NCI-H2227 treated with DMSO at 0.1 percent for 48 hours (cell line): ENCODE results near the gene TMEM63C.
A peak's percentile ranks its signal among the peaks of the same experiment; 100 is the strongest.

Experiments used
- DNase-seq: peaks from one replicate; lab custom pipeline; 2025; lab: John Stamatoyannopoulos, UW

TMEM63C gene

GRCh38 chr14:77181603-77182437, at the start of gene TMEM63C:
Gene TMEM63C, plus strand, starts transcription at chr14:77181798. Its CDS starts 37,016 bp downstream, at chr14:77218814.
- DNase-seq = peak; percentile 88

GRCh38 chr14:77131871-77132486, 49.6 kb upstream of the TMEM63C start:
- DNase-seq = no peak

- no peak for DNase-seq
These were observed 47.8 kb upstream of the TMEM63C start for GRCh38 chr14:77133720-77134338.

- DNase-seq = no peak
These were observed 42.6 kb upstream of the TMEM63C start for GRCh38 chr14:77139022-77139421.

GRCh38 chr14:77139540-77140358, 41.8 kb upstream of the TMEM63C start:
- DNase-seq = peak; percentile 48

- peak; percentile 13 for DNase-seq
These were observed 41.0 kb upstream of the TMEM63C start for GRCh38 chr14:77140359-77141213.

- peak; percentile 48 for DNase-seq
These were observed 40.2 kb upstream of the TMEM63C start, which contains the start of gene ZDHHC22 for GRCh38 chr14:77141214-77142004. Gene ZDHHC22, minus strand, starts transcription at chr14:77141791. Its CDS starts 2,053 bp downstream, at chr14:77139738.

- DNase-seq = no peak
These were observed 39.4 kb upstream of the TMEM63C start for GRCh38 chr14:77142005-77142800.

- DNase-seq = no peak
These were observed 38.5 kb upstream of the TMEM63C start for GRCh38 chr14:77143071-77143470.

- no peak for DNase-seq
These were observed 37.0 kb upstream of the TMEM63C start for GRCh38 chr14:77144412-77145115.

GRCh38 chr14:77145975-77146740, 35.4 kb upstream of the TMEM63C start:
- no peak for DNase-seq

GRCh38 chr14:77148510-77149231, 32.9 kb upstream of the TMEM63C start:
- DNase-seq = no peak

- DNase-seq = peak; percentile 79
These were observed 30.4 kb upstream of the TMEM63C start for GRCh38 chr14:77151245-77151644.

GRCh38 chr14:77151918-77152588, 29.5 kb upstream of the TMEM63C start:
- DNase-seq = peak; percentile 21

- DNase-seq = no peak
These were observed 27.8 kb upstream of the TMEM63C start for GRCh38 chr14:77153802-77154201.

- DNase-seq = peak; percentile 11
These were observed 27.2 kb upstream of the TMEM63C start for GRCh38 chr14:77154421-77154820.

GRCh38 chr14:77155083-77155482, 26.5 kb upstream of the TMEM63C start:
- DNase-seq = no peak
